IMR-90 (cell line): Measurements from ENCODE around the gene THEMIS2. TPM values are rescaled to one million over a fixed set of nuclear protein-coding genes. Genes with fewer than 3 reads are reported as not detected.

Experiments
- ATAC-seq: fragments of 200-7000 bp; cut with Tn5 transposase; 2 replicates; pipeline ENCODE4 v1.9.1; 2020; ENCODE audit warnings: low read depth, mild to moderate bottlenecking, moderate library complexity
- BruUV-seq: library from RNA; stranded (reverse); fragments of 400-500 nt; replicated peaks from 2 replicates; lab custom pipeline; 2021; lab: Mats Ljungman, UMichigan
- CTCF ChIA-PET: fragments of 300-600 bp; formaldehyde crosslinking; extraction: SDS; loops from one replicate; lab custom pipeline; 2021; ENCODE audit warnings: antibody characterized with exemption; lab: Yijun Ruan, JAX
- POLR2A ChIA-PET: fragments of 300-600 bp; sonication (Branson Sonifier 250); formaldehyde crosslinking; loops from one replicate; lab custom pipeline; 2022; ENCODE audit warnings: antibody characterized with exemption; ENCODE audit not compliant: unreplicated experiment; lab: Charles Lee
- DNase-seq: peaks from one replicate; pipeline ENCODE4 v3.0.0; 2013
- H2AFZ ChIP-seq: replicated peaks from 2 replicates; pipeline ENCODE3; 2013; ENCODE audit warnings: low read length, mild to moderate bottlenecking; ENCODE audit not compliant: poor library complexity
- H2AK5ac ChIP-seq: 2 replicates; pipeline ENCODE4 v1.6.1; 2013; ENCODE audit warnings: low read depth, low read length, inconsistent platforms
- H2AK9ac ChIP-seq: replicated peaks from 2 replicates; pipeline ENCODE3; 2013; ENCODE audit warnings: mild to moderate bottlenecking, low read depth, low read length, moderate library complexity; ENCODE audit not compliant: poor library complexity
- H2BK120ac ChIP-seq: 2 replicates; pipeline ENCODE4 v1.6.1; 2013; ENCODE audit warnings: low read depth, low read length, inconsistent platforms
- H2BK15ac ChIP-seq: 3 replicates; pipeline ENCODE4 v1.6.1; 2013; ENCODE audit warnings: low read depth, low read length, inconsistent platforms
- H2BK20ac ChIP-seq: 2 replicates; pipeline ENCODE4 v1.6.1; 2013; ENCODE audit warnings: low read depth, mild to moderate bottlenecking, inconsistent platforms, low read length, moderate library complexity
- H2BK5ac ChIP-seq: 2 replicates; pipeline ENCODE4 v1.6.1; 2013; ENCODE audit warnings: mild to moderate bottlenecking, low read depth, low read length, inconsistent platforms; ENCODE audit not compliant: poor library complexity, severe bottlenecking
- H3K14ac ChIP-seq: replicated peaks from 2 replicates; pipeline ENCODE4 v1.6.1; 2013; ENCODE audit warnings: low read depth, low read length, inconsistent platforms
- H3K18ac ChIP-seq: 2 replicates; pipeline ENCODE4 v1.6.1; 2013; ENCODE audit warnings: low read depth, low read length, control low read depth
- H3K23ac ChIP-seq: 2 replicates; pipeline ENCODE4 v1.6.1; 2013; ENCODE audit warnings: low read depth, low read length, inconsistent platforms
- H3K27ac ChIP-seq: 2 replicates; pipeline ENCODE4 v1.5.1; 2013; ENCODE audit warnings: mild to moderate bottlenecking, control low read depth, low read length; ENCODE audit not compliant: insufficient read depth
- H3K27me3 ChIP-seq: 2 replicates; pipeline ENCODE4 v1.6.1; 2013; ENCODE audit warnings: low read length; ENCODE audit not compliant: control insufficient read depth, insufficient read depth
- H3K36me3 ChIP-seq: 2 replicates; pipeline ENCODE4 v1.6.1; 2013; ENCODE audit warnings: low read length, mixed read lengths; ENCODE audit not compliant: control insufficient read depth, insufficient read depth
- H3K4ac ChIP-seq: 2 replicates; pipeline ENCODE4 v1.6.1; 2013; ENCODE audit warnings: low read depth, low read length, inconsistent platforms
- H3K4me1 ChIP-seq: 2 replicates; pipeline ENCODE4 v1.6.1; 2013; ENCODE audit warnings: low read length, mixed read lengths; ENCODE audit not compliant: control insufficient read depth, insufficient read depth
- H3K4me2 ChIP-seq: 2 replicates; pipeline ENCODE4 v1.6.1; 2013; ENCODE audit warnings: low read depth, mild to moderate bottlenecking, control low read depth, low read length, moderate library complexity
- H3K4me3 ChIP-seq: 2 replicates; pipeline ENCODE4 v1.5.1; 2013; ENCODE audit warnings: low read depth, mild to moderate bottlenecking, control low read depth, low read length, moderate library complexity; ENCODE audit not compliant: insufficient read depth
- H3K56ac ChIP-seq: 2 replicates; pipeline ENCODE4 v1.6.1; 2013; ENCODE audit warnings: low read length, inconsistent platforms; ENCODE audit not compliant: insufficient read depth; ENCODE audit errors: extremely low read depth
- H3K79me1 ChIP-seq, 2 experiments: 2 replicates each; pipeline ENCODE4 v1.6.1; 2013; ENCODE audit warnings: low read length in 2 of 2, inconsistent platforms in 1 of 2, low read depth in 1 of 2
- H3K9ac ChIP-seq: 2 replicates; pipeline ENCODE4 v1.6.1; 2013; ENCODE audit warnings: low read depth, low read length, control low read depth
- H3K9me1 ChIP-seq: 2 replicates; pipeline ENCODE4 v1.6.1; 2013; ENCODE audit warnings: low read length, inconsistent platforms; ENCODE audit not compliant: insufficient read depth
- H3K9me3 ChIP-seq: 2 replicates; pipeline ENCODE4 v1.6.1; 2013; ENCODE audit warnings: low read length; ENCODE audit not compliant: control insufficient read depth, insufficient read depth
- H4K20me1 ChIP-seq: 2 replicates; pipeline ENCODE4 v1.6.1; 2013; ENCODE audit warnings: low read length, inconsistent platforms; ENCODE audit not compliant: insufficient read depth
- H4K5ac ChIP-seq: 2 replicates; pipeline ENCODE4 v1.6.1; 2013; ENCODE audit warnings: mild to moderate bottlenecking, low read depth, low read length, control low read depth
- H4K8ac ChIP-seq, 2 experiments: 2 replicates each; pipeline ENCODE4 v1.6.1; 2013; ENCODE audit warnings: low read depth in 2 of 2, low read length in 2 of 2, control low read depth in 1 of 2, inconsistent platforms in 1 of 2
- H4K91ac ChIP-seq: 2 replicates; pipeline ENCODE4 v1.6.1; 2013; ENCODE audit warnings: low read depth, low read length, inconsistent platforms; ENCODE audit not compliant: insufficient read depth
- BHLHE40 ChIP-seq: fragments of 150-350 bp; IDR thresholded peaks from 2 replicates; pipeline ENCODE4 v1.6.1; 2016; ENCODE audit warnings: mild to moderate bottlenecking, low read depth, low read length
- CEBPB ChIP-seq: IDR thresholded peaks from 2 replicates; pipeline ENCODE4 v1.6.1; 2012; ENCODE audit warnings: low read depth, low read length, improper control_type of control experiment
- FOS ChIP-seq: fragments of 150-350 bp; IDR thresholded peaks from 2 replicates; pipeline ENCODE4 v1.6.1; 2016; ENCODE audit warnings: low read depth, low read length
- MAFK ChIP-seq: IDR thresholded peaks from 2 replicates; pipeline ENCODE4 v1.6.1; 2012; ENCODE audit warnings: low read depth, low read length, improper control_type of control experiment
- MAZ ChIP-seq: IDR thresholded peaks from 2 replicates; pipeline ENCODE4 v1.6.1; 2012; ENCODE audit warnings: low read depth, mild to moderate bottlenecking, low read length, improper control_type of control experiment, moderate library complexity, borderline replicate concordance
- WGBS, 2 experiments: methylation state at CpG; one replicate each; pipeline versions ENCODE4 v1.1.5 to v1.1.7; 2013; ENCODE audit warnings: missing lambda C conversion rate in 2 of 2; ENCODE audit not compliant: insufficient read length in 1 of 2; ENCODE audit errors: extremely low coverage in 2 of 2; 5-methylcytosine and 5-hydroxymethylcytosine counted together
- dilution Hi-C: fragments of 300-500 bp; cut with HindIII; formaldehyde crosslinking; loops from one replicate; pipeline ENCODE4 v1.14.3; 2018; ENCODE audit warnings: low sequenced_read_pairs; ENCODE audit not compliant: unreplicated experiment
- in situ Hi-C: fragments of 300-500 bp; cut with MboI; formaldehyde crosslinking; loops from 3 replicates; pipeline ENCODE4 v1.14.3; 2019; ENCODE audit warnings: low sequenced_read_pairs, inconsistent platforms, mixed read lengths
- intact Hi-C: fragments of 100-400 bp; cut with micrococcal nuclease; formaldehyde crosslinking; loops from 2 replicates; pipeline ENCODE4 v1.10.0; 2022
- polyA plus RNA-seq, 3 experiments: library from polyadenylated mRNA; depleted of rRNA; stranded (reverse); fragments of >200 nt; gene quantifications; 2 replicates each; pipeline ENCODE4 v1.2.3, GENCODE V29; 2012; ENCODE audit warnings: low replicate concordance in 1 of 3
- total RNA-seq: library from RNA; depleted of rRNA; stranded (reverse); fragments of >200 nt; gene quantifications from 2 replicates; pipeline ENCODE4 v1.2.3, GENCODE V29; 2012

Gene THEMIS2
- total and polyA plus RNA-seq, 2 of the 4 experiments (the other 2 are of a cell fraction): 4.5 to 5.0 TPM

DNA sequence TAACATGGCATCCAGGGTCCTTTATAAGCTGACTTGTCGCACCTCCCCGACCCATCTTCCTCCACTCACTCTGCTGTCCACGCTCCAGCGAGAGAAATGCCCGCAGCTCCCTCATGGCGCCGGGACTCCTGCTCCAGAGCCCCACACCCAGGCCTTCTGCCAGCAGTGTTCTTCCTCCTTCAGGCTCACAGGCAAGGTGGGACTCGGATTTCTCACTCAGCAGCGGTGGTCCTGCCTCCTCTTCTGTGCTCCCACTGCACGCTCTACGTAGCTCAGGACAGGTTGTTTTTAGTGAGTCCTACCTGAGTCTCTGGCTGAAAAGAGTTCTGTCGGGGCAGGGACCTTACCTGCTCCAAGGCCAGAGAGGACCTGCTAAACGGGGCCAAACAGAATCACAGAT, 11.2 kb downstream of the THEMIS2 start:
- H3K9me1 ChIP-seq: no peaks in the 10 kb centered on the region
- no peak overlapping the region for H4K91ac ChIP-seq
- peaks cover 11% of the 10 kb centered on the region for H3K36me3 ChIP-seq
- in situ Hi-C loops: no loop called here
- H3K79me1 ChIP-seq: no peaks in the 10 kb centered on the region
- no peak overlapping the region for H2AFZ ChIP-seq
- no peak overlapping the region for H3K27ac ChIP-seq
- H3K4me1 ChIP-seq: no peaks in the 10 kb centered on the region
- DNase-seq: no peak
- no peak overlapping the region for H3K4me3 ChIP-seq
- H3K4me2 ChIP-seq: no peak overlapping the region
- H2BK5ac ChIP-seq: no peak overlapping the region
- no peak overlapping the region for H2BK15ac ChIP-seq
- H3K27me3 ChIP-seq: no peaks in the 10 kb centered on the region
- H4K5ac ChIP-seq: no peak overlapping the region
- H3K23ac ChIP-seq: no peak overlapping the region
- 88% methylated on average over 12 of the region's 13 CpGs; no CpG with 5 or more reads in 1 of the 2 experiments for WGBS, 2 experiments
- intact Hi-C loops: no loop called here
- H3K56ac ChIP-seq: no peak overlapping the region
- ChIA-PET CTCF (interaction anchor here (0.5 kb wide), 1 partner anchor 47 kb away, joined by 3 read pairs; no protein-coding TSS in a partner anchor), POLR2A (no interaction called here)
- H2BK120ac ChIP-seq: no peak overlapping the region
- BruUV-seq: no TSS peak
- no peak overlapping the region for H4K8ac ChIP-seq
- H3K14ac ChIP-seq: no peak overlapping the region
- no peak for ATAC-seq
- H3K9ac ChIP-seq: no peak overlapping the region
- no peaks in the 10 kb centered on the region for H3K9me3 ChIP-seq
- TF ChIP-seq CEBPB (no peak), FOS (no peak), BHLHE40 (no peak), MAFK (no peak), MAZ (no peak)
- no peak overlapping the region for H2BK20ac ChIP-seq
- no peak overlapping the region for H3K18ac ChIP-seq
- H4K20me1 ChIP-seq: no peaks in the 10 kb centered on the region
- no peak overlapping the region for H3K4ac ChIP-seq
- H2AK5ac ChIP-seq: no peak overlapping the region
- dilution Hi-C loops: no loop called here
- H2AK9ac ChIP-seq: no peak overlapping the region
